ENCODE measurements around the gene ZNF566. TPM values are rescaled to one million over a fixed set of nuclear protein-coding genes. Genes with fewer than 3 reads are reported as not detected.

The ZNF566 gene
- total and polyA plus RNA-seq, 2 donors (not counting 1 experiment from before 2014, with no cell fraction given): 9.1 to 26.6 TPM

DNA sequence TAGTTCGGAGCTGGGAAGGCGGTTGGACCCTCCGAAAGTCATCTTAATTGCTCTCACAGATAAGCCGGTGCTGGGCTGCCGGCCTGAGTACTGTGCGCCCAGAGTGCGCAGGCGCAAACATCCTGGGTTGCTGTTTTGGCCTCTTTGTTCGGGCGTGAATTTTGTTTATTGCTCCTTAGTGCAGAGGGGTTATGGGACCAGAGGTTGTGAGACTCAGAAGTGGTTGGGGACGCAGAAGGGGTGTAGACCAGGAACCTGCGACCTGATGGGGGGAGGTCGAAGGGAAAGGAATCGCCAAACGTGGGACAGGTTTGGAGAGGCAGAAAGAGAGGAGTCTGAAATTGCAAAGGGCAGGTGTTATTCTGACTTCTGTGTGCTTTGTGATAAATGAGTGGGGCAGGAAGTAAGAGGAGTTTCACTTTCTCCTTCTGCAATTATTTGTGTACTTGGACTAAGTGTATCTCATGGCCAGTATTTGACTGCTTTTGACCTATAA is 607 bp upstream of the ZNF566 start:
- Histone ChIP-seq H3K27ac (ENCODE audit: low read length in 2 of 2) (peak overlapping the region; percentile 85 to 86), H3K4me2 (replicated peaks; ENCODE audit: low read depth, low read length, poor library complexity, severe bottlenecking) (peak overlapping the region; percentile 90), H3K27me3 (replicated peaks in 1 of 4; ENCODE audit: control extremely low read depth in 1 of 4, control insufficient read depth in 3 of 4, insufficient read depth in 4 of 4, low read length in 3 of 4) (no peaks in the 10 kb centered on the region), H3K36me3 (replicated peaks in 1 of 2; ENCODE audit: control extremely low read depth in 1 of 2, control insufficient read depth in 1 of 2, extremely low read depth in 1 of 2, insufficient read depth in 2 of 2, low read length in 1 of 2) (no peaks in the 10 kb centered on the region), H3K9me3 (ENCODE audit: control extremely low read depth in 1 of 3, control insufficient read depth in 2 of 3, insufficient read depth in 1 of 3, low read length in 2 of 3) (peaks cover 0 to 20% (median 1%) of the 10 kb centered on the region in 3 donors), H3K79me2 (ENCODE audit: control insufficient read depth, insufficient read depth, low read length) (peaks cover 22% of the 10 kb centered on the region), H3K4me3 (ENCODE audit: control extremely low read depth in 1 of 5, extremely low read depth in 1 of 5, insufficient read depth in 1 of 5, low read depth in 2 of 5, low read length in 4 of 5) (peak overlapping the region; percentile 79 to 98 (median 90)), H4K20me1 (ENCODE audit: control insufficient read depth, insufficient read depth, low read length, poor library complexity, severe bottlenecking) (no peaks in the 10 kb centered on the region), H2AFZ (ENCODE audit: insufficient read depth, low read depth, low read length, poor library complexity, severe bottlenecking) (peak overlapping the region; percentile 98), H3K9ac (ENCODE audit: low read length) (peak overlapping the region; percentile 88), H3K4me1 (ENCODE audit: control insufficient read depth in 2 of 2, insufficient read depth in 2 of 2, low read length in 2 of 2) (peaks cover 16 to 30% of the 10 kb centered on the region in 2 donors)
- CTCF ChIA-PET: interaction anchor here (0.6 to 2.1 kb wide), 6 partner anchors 38 to 534 kb away, joined by 3 to 13 read pairs (median 3); partner anchors contain the start of genes ZFP14, ZNF260 and ZNF382
- intact Hi-C loops (cut with micrococcal nuclease): loop anchor here (1.0 to 5.0 kb wide), 7 partner anchors 38 to 727 kb away; partner anchors contain the start of genes ZFP14, ZFP82, ZNF260 and ZNF383
- 2% methylated on average over 15 of the region's 15 CpGs for WGBS (ENCODE audit: insufficient coverage)
- peak; percentile 89 for DNase-seq
- peak overlapping the region; percentile 99 for H3K27ac Mint-ChIP-seq
- H3K9me3 Mint-ChIP-seq (ENCODE audit: insufficient read depth): peaks cover 3% of the 10 kb centered on the region
- POLR2A ChIA-PET: interaction anchor here (0.7 to 2.9 kb wide), 7 partner anchors 39 to 1144 kb away, joined by 3 to 25 read pairs (median 4); partner anchors contain the start of genes ZFP14, ZFP82, ZNF146 and ZNF260
- peak overlapping the region; percentile 99 for H3K4me3 Mint-ChIP-seq
- TF ChIP-seq, protein P1, sequence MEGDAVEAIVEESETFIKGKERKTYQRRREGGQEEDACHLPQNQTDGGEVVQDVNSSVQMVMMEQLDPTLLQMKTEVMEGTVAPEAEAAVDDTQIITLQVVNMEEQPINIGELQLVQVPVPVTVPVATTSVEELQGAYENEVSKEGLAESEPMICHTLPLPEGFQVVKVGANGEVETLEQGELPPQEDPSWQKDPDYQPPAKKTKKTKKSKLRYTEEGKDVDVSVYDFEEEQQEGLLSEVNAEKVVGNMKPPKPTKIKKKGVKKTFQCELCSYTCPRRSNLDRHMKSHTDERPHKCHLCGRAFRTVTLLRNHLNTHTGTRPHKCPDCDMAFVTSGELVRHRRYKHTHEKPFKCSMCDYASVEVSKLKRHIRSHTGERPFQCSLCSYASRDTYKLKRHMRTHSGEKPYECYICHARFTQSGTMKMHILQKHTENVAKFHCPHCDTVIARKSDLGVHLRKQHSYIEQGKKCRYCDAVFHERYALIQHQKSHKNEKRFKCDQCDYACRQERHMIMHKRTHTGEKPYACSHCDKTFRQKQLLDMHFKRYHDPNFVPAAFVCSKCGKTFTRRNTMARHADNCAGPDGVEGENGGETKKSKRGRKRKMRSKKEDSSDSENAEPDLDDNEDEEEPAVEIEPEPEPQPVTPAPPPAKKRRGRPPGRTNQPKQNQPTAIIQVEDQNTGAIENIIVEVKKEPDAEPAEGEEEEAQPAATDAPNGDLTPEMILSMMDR (IDR thresholded peaks at IDR 0.05): no peak
- no peak for TF ChIP-seq EZH2 (IDR thresholded peaks at IDR 0.05; ENCODE audit: borderline replicate concordance, insufficient read depth, low read depth, low read length, poor library complexity, severe bottlenecking)
- ATAC-seq (ENCODE audit: low read depth): peak; percentile 68
- H3K27me3 Mint-ChIP-seq: no peaks in the 10 kb centered on the region
- peaks cover 40% of the 10 kb centered on the region for H3K4me1 Mint-ChIP-seq

DNA sequence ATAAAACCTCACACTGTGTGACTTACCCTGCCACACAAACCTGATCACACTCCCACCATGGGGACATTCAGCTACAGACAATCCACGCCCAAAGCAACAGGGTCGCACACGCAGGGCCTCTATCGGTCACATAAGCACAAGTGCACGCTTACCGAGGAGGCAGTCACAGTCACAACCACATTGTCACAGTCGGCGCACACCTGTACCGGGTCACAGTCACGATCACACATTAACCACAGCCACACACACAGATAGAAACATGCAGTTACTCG is 579 bp downstream of the ZNF566 start:
- Histone ChIP-seq H3K9me3 (ENCODE audit: control extremely low read depth in 1 of 3, control insufficient read depth in 2 of 3, insufficient read depth in 1 of 3, low read length in 2 of 3) (peaks cover 0 to 22% (median 1%) of the 10 kb centered on the region in 3 donors), H2AFZ (ENCODE audit: insufficient read depth, low read depth, low read length, poor library complexity, severe bottlenecking) (peak overlapping the region; percentile 98), H3K79me2 (ENCODE audit: control insufficient read depth, insufficient read depth, low read length) (peaks cover 34% of the 10 kb centered on the region), H3K36me3 (replicated peaks in 1 of 2; ENCODE audit: control extremely low read depth in 1 of 2, control insufficient read depth in 1 of 2, extremely low read depth in 1 of 2, insufficient read depth in 2 of 2, low read length in 1 of 2) (no peaks in the 10 kb centered on the region), H3K4me2 (replicated peaks; ENCODE audit: low read depth, low read length, poor library complexity, severe bottlenecking) (peak overlapping the region; percentile 90), H3K4me1 (ENCODE audit: control insufficient read depth in 2 of 2, insufficient read depth in 2 of 2, low read length in 2 of 2) (peaks cover 20 to 35% of the 10 kb centered on the region in 2 donors), H4K20me1 (ENCODE audit: control insufficient read depth, insufficient read depth, low read length, poor library complexity, severe bottlenecking) (no peaks in the 10 kb centered on the region), H3K27me3 (replicated peaks in 1 of 4; ENCODE audit: control extremely low read depth in 1 of 4, control insufficient read depth in 3 of 4, insufficient read depth in 4 of 4, low read length in 3 of 4) (no peaks in the 10 kb centered on the region), H3K4me3 (ENCODE audit: control extremely low read depth in 1 of 5, extremely low read depth in 1 of 5, insufficient read depth in 1 of 5, low read depth in 2 of 5, low read length in 4 of 5) (peak overlapping the region; percentile 79 to 98 (median 90)), H3K9ac (ENCODE audit: low read length) (peak overlapping the region; percentile 88), H3K27ac (ENCODE audit: low read length in 2 of 2) (peak overlapping the region; percentile 85 to 86)
- intact Hi-C loops (cut with micrococcal nuclease): loop anchor here (1.0 to 5.0 kb wide), 7 partner anchors 40 to 729 kb away; partner anchors contain the start of genes ZFP14, ZFP82, ZNF260 and ZNF383
- Mint-ChIP-seq H3K4me3 (peak overlapping the region; percentile 99), H3K27ac (peak overlapping the region; percentile 99), H3K9me3 (ENCODE audit: insufficient read depth) (peaks cover 3% of the 10 kb centered on the region), H3K27me3 (no peaks in the 10 kb centered on the region), H3K4me1 (peaks cover 45% of the 10 kb centered on the region)
- no peak for DNase-seq
- peak; percentile 3 for ATAC-seq (ENCODE audit: low read depth)
- WGBS (ENCODE audit: insufficient coverage): 0% methylated on average over 11 of the region's 11 CpGs
- ChIA-PET CTCF (interaction anchor here (1.0 to 2.1 kb wide), 4 partner anchors 8 to 110 kb away, joined by 3 to 13 read pairs (median 3); partner anchors contain the start of genes ZFP14 and ZNF260), POLR2A (interaction anchor here (0.6 to 2.9 kb wide), 6 partner anchors 40 to 1105 kb away, joined by 3 to 25 read pairs (median 8); partner anchors contain the start of genes ZFP82, ZNF146, ZNF260 and ZNF529)
- TF ChIP-seq, protein P1 (IDR thresholded peaks at IDR 0.05): no peak
- no peak for TF ChIP-seq EZH2 (IDR thresholded peaks at IDR 0.05; ENCODE audit: borderline replicate concordance, insufficient read depth, low read depth, low read length, poor library complexity, severe bottlenecking)
